Measurements from ENCODE around the gene ACTR3C.

ACTR3C gene

GRCh38 chr7:150359622-150360362, 36.4 kb upstream of the ACTR3C start:
- DNase-seq (ENCODE audit: low read depth in 2 of 2), result no peak

GRCh38 chr7:150358988-150359621, 35.8 kb upstream of the ACTR3C start:
- DNase-seq (ENCODE audit: low read depth in 2 of 2), result no peak

GRCh38 chr7:150358433-150358832, 35.1 kb upstream of the ACTR3C start:
- no peak for DNase-seq (ENCODE audit: low read depth in 2 of 2)

- DNase-seq (ENCODE audit: low read depth in 2 of 2), result no peak
Observed at GRCh38 chr7:150357771-150358427, 34.6 kb upstream of the ACTR3C start.

- no peak for DNase-seq (ENCODE audit: low read depth in 2 of 2)
Observed at GRCh38 chr7:150357270-150357669, 33.9 kb upstream of the ACTR3C start.

- no peak for DNase-seq (ENCODE audit: low read depth in 2 of 2)
Observed at GRCh38 chr7:150356265-150356897, 33.0 kb upstream of the ACTR3C start.

- DNase-seq (ENCODE audit: low read depth in 2 of 2), result no peak
Observed at GRCh38 chr7:150355666-150356059, 32.3 kb upstream of the ACTR3C start.

GRCh38 chr7:150351587-150352194, 28.3 kb upstream of the ACTR3C start:
- no peak for DNase-seq (ENCODE audit: low read depth in 2 of 2)

GRCh38 chr7:150346922-150347321, 23.6 kb upstream of the ACTR3C start:
- no peak for DNase-seq (ENCODE audit: low read depth in 2 of 2)

GRCh38 chr7:150345012-150345411, 21.7 kb upstream of the ACTR3C start:
- no peak for DNase-seq (ENCODE audit: low read depth in 2 of 2)

GRCh38 chr7:150344299-150344698, 21.0 kb upstream of the ACTR3C start:
- DNase-seq (ENCODE audit: low read depth in 2 of 2), result no peak

- no peak for DNase-seq (ENCODE audit: low read depth in 2 of 2)
Observed at GRCh38 chr7:150343225-150343624, 19.9 kb upstream of the ACTR3C start.

- no peak for DNase-seq (ENCODE audit: low read depth in 2 of 2)
Observed at GRCh38 chr7:150342121-150342408, 18.7 kb upstream of the ACTR3C start.

GRCh38 chr7:150341263-150342120, 18.1 kb upstream of the ACTR3C start, which contains the start of gene RARRES2:
Gene RARRES2, minus strand, starts transcription at chr7:150341629. Its CDS starts 1,020 bp downstream, at chr7:150340609.
- DNase-seq (ENCODE audit: low read depth in 2 of 2), result no peak

- no peak for DNase-seq (ENCODE audit: low read depth in 2 of 2)
Observed at GRCh38 chr7:150340875-150341262, 17.5 kb upstream of the ACTR3C start.

- DNase-seq (ENCODE audit: low read depth in 2 of 2), result no peak
Observed at GRCh38 chr7:150340024-150340749, 16.8 kb upstream of the ACTR3C start.

GRCh38 chr7:150339409-150339809, 16.1 kb upstream of the ACTR3C start:
- no peak for DNase-seq (ENCODE audit: low read depth in 2 of 2)

- DNase-seq (ENCODE audit: low read depth in 2 of 2), result no peak
Observed at GRCh38 chr7:150338166-150338829, 15.0 kb upstream of the ACTR3C start.

GRCh38 chr7:150337659-150338081, 14.3 kb upstream of the ACTR3C start:
- no peak for DNase-seq (ENCODE audit: low read depth in 2 of 2)

GRCh38 chr7:150337179-150337578, 13.8 kb upstream of the ACTR3C start:
- no peak for DNase-seq (ENCODE audit: low read depth in 2 of 2)
